Mesenchymal stem cell (in vitro differentiated cells and primary cell): Measurements from ENCODE around the gene CEP112.
"Not testable (repeated sequence)": the region's sequence is repeated elsewhere in the genome, so short reads cannot be mapped to it uniquely, and the experiment has no call there.

ENCODE experiments used
- DNase-seq: peaks from one replicate; pipeline ENCODE4 v3.0.0-alpha.2; 2013
- H2AFZ ChIP-seq: one replicate; pipeline ENCODE4 v1.6.1; 2013; ENCODE audit warnings: low read depth, mild to moderate bottlenecking, control low read depth, inconsistent platforms, low read length, moderate library complexity
- H2AK5ac ChIP-seq: 2 replicates; pipeline ENCODE4 v1.6.1; 2013; ENCODE audit warnings: low read length, moderate library complexity, mild to moderate bottlenecking, inconsistent platforms; ENCODE audit not compliant: severe bottlenecking
- H2BK120ac ChIP-seq: one replicate; pipeline ENCODE4 v1.6.1; 2013; ENCODE audit warnings: low read depth, mild to moderate bottlenecking, inconsistent platforms, low read length, moderate library complexity
- H2BK12ac ChIP-seq, 2 experiments: one replicate each; pipeline ENCODE4 v1.6.1; 2013; ENCODE audit warnings: inconsistent platforms in 2 of 2, low read length in 2 of 2, mild to moderate bottlenecking in 2 of 2, moderate library complexity in 2 of 2, control low read depth in 1 of 2
- H2BK15ac ChIP-seq: one replicate; pipeline ENCODE4 v1.6.1; 2013; ENCODE audit warnings: mild to moderate bottlenecking, low read depth, inconsistent platforms; ENCODE audit not compliant: poor library complexity, severe bottlenecking
- H2BK5ac ChIP-seq: 2 replicates; pipeline ENCODE4 v1.6.1; 2013; ENCODE audit warnings: low read depth, mild to moderate bottlenecking, low read length, control low read depth, inconsistent platforms; ENCODE audit not compliant: poor library complexity, severe bottlenecking
- H3K14ac ChIP-seq, 2 experiments: one replicate each; pipeline ENCODE4 v1.6.1; 2013; ENCODE audit warnings: inconsistent platforms in 2 of 2, low read length in 2 of 2, control low read depth in 1 of 2, mild to moderate bottlenecking in 1 of 2, moderate library complexity in 1 of 2
- H3K18ac ChIP-seq, 2 experiments: one replicate each; pipeline ENCODE4 v1.6.1; 2013; ENCODE audit warnings: inconsistent platforms in 2 of 2, low read length in 2 of 2, control low read depth in 1 of 2, low read depth in 1 of 2, mild to moderate bottlenecking in 1 of 2
- H3K23ac ChIP-seq, 2 experiments: one replicate each; pipeline ENCODE4 v1.6.1; 2013; ENCODE audit warnings: inconsistent platforms in 2 of 2, low read length in 2 of 2, mild to moderate bottlenecking in 2 of 2, moderate library complexity in 2 of 2, control low read depth in 1 of 2
- H3K27ac ChIP-seq: 2 replicates; pipeline ENCODE4 v1.5.1; 2013; ENCODE audit warnings: mild to moderate bottlenecking, moderate library complexity, low read length, control low read depth, inconsistent platforms; ENCODE audit not compliant: poor library complexity, severe bottlenecking
- H3K27me3 ChIP-seq, 2 experiments: 2 replicates each; pipeline versions ENCODE4 v1.6.1 to v1.7.0; 2013; ENCODE audit warnings: low read length in 2 of 2, mild to moderate bottlenecking in 2 of 2, moderate library complexity in 2 of 2, control low read depth in 1 of 2, inconsistent platforms in 1 of 2; ENCODE audit not compliant: control insufficient read depth in 1 of 2, insufficient read depth in 1 of 2
- H3K36me3 ChIP-seq, 2 experiments: 2 replicates each; pipeline versions ENCODE4 v1.6.1 to v1.7.0; 2013; ENCODE audit warnings: low read length in 2 of 2, control low read depth in 1 of 2, inconsistent platforms in 1 of 2, low read depth in 1 of 2, mild to moderate bottlenecking in 1 of 2; ENCODE audit not compliant: insufficient read depth in 2 of 2, control insufficient read depth in 1 of 2
- H3K4ac ChIP-seq, 2 experiments: one replicate each; pipeline ENCODE4 v1.6.1; 2013; ENCODE audit warnings: inconsistent platforms in 2 of 2, low read length in 2 of 2, mild to moderate bottlenecking in 2 of 2, moderate library complexity in 2 of 2, control low read depth in 1 of 2, low read depth in 1 of 2
- H3K4me1 ChIP-seq: 2 replicates; pipeline ENCODE4 v1.6.1; 2013; ENCODE audit warnings: low read depth, low read length, control low read depth; ENCODE audit not compliant: control insufficient read depth, insufficient read depth
- H3K4me2 ChIP-seq: 2 replicates; pipeline ENCODE4 v1.6.1; 2013; ENCODE audit warnings: low read length, mild to moderate bottlenecking, inconsistent platforms; ENCODE audit not compliant: poor library complexity, severe bottlenecking
- H3K4me3 ChIP-seq, 2 experiments: 2 replicates each; pipeline versions ENCODE4 v1.5.1 to v1.7.0; 2013; ENCODE audit warnings: low read length in 2 of 2, mild to moderate bottlenecking in 2 of 2, control low read depth in 1 of 2, low read depth in 1 of 2; ENCODE audit not compliant: insufficient read depth in 1 of 2
- H3K79me1 ChIP-seq: replicated peaks from 2 replicates; pipeline ENCODE4 v1.6.1; 2013; ENCODE audit warnings: mild to moderate bottlenecking, control low read depth, low read length, inconsistent platforms; ENCODE audit not compliant: poor library complexity, severe bottlenecking
- H3K9ac ChIP-seq: 2 replicates; pipeline ENCODE4 v1.7.0; 2013; ENCODE audit warnings: mild to moderate bottlenecking, low read length, moderate library complexity
- H3K9me3 ChIP-seq: 2 replicates; pipeline ENCODE4 v1.7.0; 2013; ENCODE audit warnings: mild to moderate bottlenecking, low read length; ENCODE audit not compliant: control insufficient read depth
- H4K8ac ChIP-seq: one replicate; pipeline ENCODE4 v1.6.1; 2013; ENCODE audit warnings: inconsistent platforms, mild to moderate bottlenecking, low read length, moderate library complexity
- H4K91ac ChIP-seq: one replicate; pipeline ENCODE4 v1.6.1; 2013; ENCODE audit warnings: mild to moderate bottlenecking, low read length, inconsistent platforms
- WGBS: methylation state at CpG from one replicate; pipeline ENCODE4 v1.1.7; 2013; ENCODE audit warnings: mixed read lengths; 5-methylcytosine and 5-hydroxymethylcytosine counted together

CEP112 gene

GRCh38 chr17:65841089-65841488, 350.8 kb downstream of the CEP112 start:
- Histone ChIP-seq H3K27me3 (no peaks in the 10 kb centered on the region), H4K91ac (no peak overlapping the region), H3K4me2 (no peak overlapping the region), H2BK15ac (no peak overlapping the region), H2BK12ac (no peak overlapping the region), H3K36me3 (no peaks in the 10 kb centered on the region), H3K9ac (no peak overlapping the region), H3K9me3 (peaks cover 13% of the 10 kb centered on the region), H3K18ac (no peak overlapping the region), H2AFZ (no peak overlapping the region), H3K4me3 (no peak overlapping the region), H2BK120ac (no peak overlapping the region), H4K8ac (no peak overlapping the region), H3K27ac (no peak overlapping the region), H2BK5ac (no peak overlapping the region), H3K4me1 (no peaks in the 10 kb centered on the region), H3K14ac (no peak overlapping the region), H3K79me1 (no peaks in the 10 kb centered on the region), H2AK5ac (no peak overlapping the region), H3K23ac (no peak overlapping the region), H3K4ac (no peak overlapping the region)
- no peak for DNase-seq
- WGBS: no CpG with 5 or more reads among the region's 1 CpG

- not testable (repeated sequence) for H3K14ac ChIP-seq, H3K27me3 ChIP-seq, H2BK12ac ChIP-seq, H3K4me1 ChIP-seq, H3K4me2 ChIP-seq, H2AFZ ChIP-seq, H4K8ac ChIP-seq, H2BK5ac ChIP-seq, H3K4ac ChIP-seq, H3K27ac ChIP-seq, DNase-seq, H2BK120ac ChIP-seq, H4K91ac ChIP-seq, H3K18ac ChIP-seq, H3K79me1 ChIP-seq, H3K4me3 ChIP-seq, H3K36me3 ChIP-seq, H3K9ac ChIP-seq, H2BK15ac ChIP-seq, H3K23ac ChIP-seq, H2AK5ac ChIP-seq
- WGBS: 94% methylated on average over 17 of the region's 24 CpGs
- peaks cover 38% of the 10 kb centered on the region for H3K9me3 ChIP-seq
These were observed 354.7 kb downstream of the CEP112 start for GRCh38 chr17:65837232-65837631.

GRCh38 chr17:65833214-65833613, 358.7 kb downstream of the CEP112 start:
- 96% methylated on average over 1 of the region's 1 CpG for WGBS
- peaks cover 59% of the 10 kb centered on the region for H3K9me3 ChIP-seq

GRCh38 chr17:65830356-65830755, 361.6 kb downstream of the CEP112 start:
- Histone ChIP-seq H2BK12ac (no peak overlapping the region), H3K18ac (no peak overlapping the region), H3K9ac (no peak overlapping the region), H3K4me1 (no peaks in the 10 kb centered on the region), H2AFZ (no peak overlapping the region), H3K9me3 (peaks cover 59% of the 10 kb centered on the region), H3K36me3 (no peaks in the 10 kb centered on the region), H4K8ac (no peak overlapping the region), H3K27me3 (no peaks in the 10 kb centered on the region), H3K27ac (no peak overlapping the region), H4K91ac (no peak overlapping the region), H3K79me1 (no peaks in the 10 kb centered on the region), H2BK5ac (no peak overlapping the region), H3K23ac (no peak overlapping the region), H2AK5ac (no peak overlapping the region), H3K4me2 (no peak overlapping the region), H2BK120ac (no peak overlapping the region), H3K14ac (no peak overlapping the region), H3K4ac (no peak overlapping the region), H2BK15ac (no peak overlapping the region), H3K4me3 (no peak overlapping the region)
- no peak for DNase-seq
- 87% methylated on average over 2 of the region's 2 CpGs for WGBS

More at GRCh38 chr17:65833214-65833613, 358.7 kb downstream of the CEP112 start:
- Histone ChIP-seq H3K27ac (no peak overlapping the region), H3K4me1 (no peaks in the 10 kb centered on the region), H3K9ac (no peak overlapping the region), H3K23ac (no peak overlapping the region), H2BK12ac (no peak overlapping the region), H2BK5ac (no peak overlapping the region), H2BK120ac (no peak overlapping the region), H3K27me3 (no peaks in the 10 kb centered on the region), H2AK5ac (no peak overlapping the region), H3K4me3 (no peak overlapping the region), H3K79me1 (no peaks in the 10 kb centered on the region), H3K14ac (no peak overlapping the region), H2BK15ac (no peak overlapping the region), H3K4ac (no peak overlapping the region), H2AFZ (no peak overlapping the region), H3K4me2 (no peak overlapping the region), H4K91ac (no peak overlapping the region), H4K8ac (no peak overlapping the region), H3K36me3 (no peaks in the 10 kb centered on the region), H3K18ac (no peak overlapping the region)
- no peak for DNase-seq
